SK-N-SH treated with all-trans-retinoic acid at 6 μM for 48 hours (cell line): ENCODE results near the gene LMF1.

Experiments
- ATAC-seq: fragments of 200-7000 bp; cut with Tn5 transposase; 3 replicates; pipeline ENCODE4 v1.9.1; 2020; ENCODE audit warnings: mild to moderate bottlenecking, moderate library complexity
- ARNTL ChIP-seq: fragments of 450-650 bp; formaldehyde crosslinking; IDR thresholded peaks from 2 replicates; pipeline ENCODE4 v1.5.0; 2020; ENCODE audit warnings: low read depth, mild to moderate bottlenecking, moderate library complexity, borderline replicate concordance
- BACH2 ChIP-seq: fragments of 250-450 bp; sonication (Bioruptor Pico); IDR thresholded peaks from 2 replicates; pipeline ENCODE4 v1.9.0; 2021; ENCODE audit warnings: mild to moderate bottlenecking, borderline replicate concordance
- CREB5 ChIP-seq: fragments of 250-450 bp; sonication (Bioruptor Pico); IDR thresholded peaks from 2 replicates; pipeline ENCODE4 v1.5.1; 2020; ENCODE audit warnings: low read depth, mild to moderate bottlenecking, moderate library complexity
- CSDC2 ChIP-seq: fragments of 250-450 bp; sonication (Bioruptor Pico); IDR thresholded peaks from 2 replicates; pipeline ENCODE4 v1.5.0; 2020; ENCODE audit warnings: mild to moderate bottlenecking, moderate library complexity
- CSRNP3 ChIP-seq: fragments of 250-450 bp; sonication (Bioruptor Pico); IDR thresholded peaks from 2 replicates; pipeline ENCODE4 v1.5.1; 2021; ENCODE audit warnings: mild to moderate bottlenecking, moderate library complexity
- GLIS3 ChIP-seq: fragments of 250-450 bp; sonication (Bioruptor Pico); IDR thresholded peaks from 2 replicates; pipeline ENCODE4 v1.5.0; 2020; ENCODE audit warnings: mild to moderate bottlenecking, moderate library complexity
- OSR1 ChIP-seq: fragments of 250-450 bp; sonication (Bioruptor Pico); IDR thresholded peaks from 2 replicates; pipeline ENCODE4 v1.8.0; 2022; ENCODE audit warnings: moderate library complexity, mild to moderate bottlenecking, inconsistent platforms
- PATZ1 ChIP-seq: fragments of 250-450 bp; sonication (Bioruptor Pico); IDR thresholded peaks from 2 replicates; pipeline ENCODE4 v1.8.0; 2020; ENCODE audit warnings: mild to moderate bottlenecking, moderate library complexity, borderline replicate concordance
- RARB ChIP-seq: fragments of 250-450 bp; sonication (Bioruptor Pico); IDR thresholded peaks from 2 replicates; pipeline ENCODE4 v1.8.0; 2021; ENCODE audit warnings: mild to moderate bottlenecking, moderate library complexity
- SNAI2 ChIP-seq: fragments of 250-450 bp; sonication (Bioruptor Pico); IDR thresholded peaks from 2 replicates; pipeline ENCODE4 v1.5.0; 2020; ENCODE audit warnings: mild to moderate bottlenecking, moderate library complexity
- TOX ChIP-seq: fragments of 250-450 bp; sonication (Bioruptor Pico); IDR thresholded peaks from 2 replicates; pipeline ENCODE4 v1.8.0; 2021; ENCODE audit warnings: mild to moderate bottlenecking, moderate library complexity, borderline replicate concordance
- TSHZ2 ChIP-seq: fragments of 250-450 bp; sonication (Bioruptor Pico); IDR thresholded peaks from 2 replicates; pipeline ENCODE4 v1.5.0; 2020; ENCODE audit warnings: mild to moderate bottlenecking, moderate library complexity
- ZC3H10 ChIP-seq: fragments of 250-450 bp; sonication (Bioruptor Pico); IDR thresholded peaks from 2 replicates; pipeline ENCODE4 v1.5.1; 2021; ENCODE audit warnings: mild to moderate bottlenecking, moderate library complexity
- ZFP3 ChIP-seq: fragments of 250-450 bp; sonication (Bioruptor Pico); IDR thresholded peaks from 2 replicates; pipeline ENCODE4 v1.5.0; 2020; ENCODE audit warnings: mild to moderate bottlenecking, moderate library complexity
- ZFP30 ChIP-seq: fragments of 450-650 bp; formaldehyde crosslinking; IDR thresholded peaks from 2 replicates; pipeline ENCODE4 v1.5.0; 2022; ENCODE audit warnings: mild to moderate bottlenecking, moderate library complexity
- ZNF565 ChIP-seq: fragments of 450-650 bp; formaldehyde crosslinking; conservative IDR thresholded peaks from 2 replicates; pipeline ENCODE4 v1.5.0; 2020; ENCODE audit warnings: low read depth, mild to moderate bottlenecking, moderate library complexity
- ZNF70 ChIP-seq: fragments of 450-650 bp; formaldehyde crosslinking; IDR thresholded peaks from 2 replicates; pipeline ENCODE4 v1.5.0; 2020; ENCODE audit warnings: mild to moderate bottlenecking, moderate library complexity
- ZNF8 ChIP-seq: fragments of 450-650 bp; formaldehyde crosslinking; IDR thresholded peaks from 2 replicates; pipeline ENCODE4 v1.5.0; 2020; ENCODE audit warnings: mild to moderate bottlenecking, moderate library complexity

The LMF1 gene

GRCh38 chr16:842711-843560 lies 127.8 kb downstream of the LMF1 start:
- no peak for TF ChIP-seq SNAI2 (CRISPR knock-in tag)
- ATAC-seq, result peak; percentile 11; the same call in 1 of the 3 replicates

- TF ChIP-seq BACH2 (CRISPR knock-in tag) (no peak), CSRNP3 (CRISPR knock-in tag) (no peak), PATZ1 (CRISPR knock-in tag) (no peak), TOX (CRISPR knock-in tag) (no peak), ZC3H10 (CRISPR knock-in tag) (no peak), ZFP3 (CRISPR knock-in tag) (no peak)
- ATAC-seq, result peak; percentile 10; the same call in 1 of the 3 replicates
Measured at GRCh38 chr16:842061-842476, 128.7 kb downstream of the LMF1 start.

GRCh38 chr16:841455-842060 lies 129.2 kb downstream of the LMF1 start:
- TF ChIP-seq CSRNP3 (CRISPR knock-in tag) (no peak), CSDC2 (CRISPR knock-in tag) (no peak), ZFP30 (CRISPR knock-in tag) (no peak)
- ATAC-seq, result no peak

GRCh38 chr16:840561-841454 lies 130.0 kb downstream of the LMF1 start:
- no peak for ATAC-seq

More at GRCh38 chr16:840561-841454, 130.0 kb downstream of the LMF1 start:
- TF ChIP-seq CSRNP3 (CRISPR knock-in tag) (no peak), RARB (CRISPR knock-in tag) (no peak), ZC3H10 (CRISPR knock-in tag) (no peak), CSDC2 (CRISPR knock-in tag) (no peak), ZFP3 (CRISPR knock-in tag) (no peak), ARNTL (CRISPR knock-in tag) (no peak), ZNF70 (CRISPR knock-in tag) (no peak), ZFP30 (CRISPR knock-in tag) (no peak), PATZ1 (CRISPR knock-in tag) (no peak), CREB5 (CRISPR knock-in tag) (no peak), BACH2 (CRISPR knock-in tag) (no peak), ZNF565 (CRISPR knock-in tag) (no peak), GLIS3 (no peak), ZNF8 (CRISPR knock-in tag) (no peak), OSR1 (CRISPR knock-in tag) (no peak), TOX (CRISPR knock-in tag) (no peak), TSHZ2 (CRISPR knock-in tag) (no peak)
